Stimulated activated CD8-positive, alpha-beta memory T cell treated with anti-CD3 and anti-CD28 coated beads, Interleukin-15, amount 100 ng/mL, for 4 hours (primary cell): ENCODE results near the gene CADM1.

Experiments
- DNase-seq, 2 donors: peaks; one replicate each; pipeline ENCODE4 v3.0.0-alpha.2; 2020; ENCODE audit warnings: low read depth in 2 of 2

CADM1 gene

DNA sequence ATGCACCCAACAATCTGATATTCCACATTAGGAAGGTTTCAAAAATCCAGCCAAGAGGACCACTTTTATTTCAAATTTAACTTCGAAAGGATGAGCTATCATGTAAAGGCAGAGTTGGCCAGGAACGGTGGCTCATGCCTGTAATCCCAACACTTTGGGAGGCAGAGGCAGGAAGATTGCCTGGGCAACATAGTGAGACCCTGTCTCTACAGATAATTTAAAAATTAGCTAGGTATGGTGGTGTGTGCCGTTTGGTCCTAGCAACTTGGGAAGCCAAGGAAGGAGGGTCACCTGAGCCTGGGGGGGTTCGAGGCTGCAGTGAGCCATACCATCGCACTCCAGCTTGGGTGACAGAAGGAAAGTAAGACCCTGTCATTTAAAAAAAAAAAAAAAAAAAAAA is 96.7 kb downstream of the CADM1 start:
- DNase-seq: no peak

DNA sequence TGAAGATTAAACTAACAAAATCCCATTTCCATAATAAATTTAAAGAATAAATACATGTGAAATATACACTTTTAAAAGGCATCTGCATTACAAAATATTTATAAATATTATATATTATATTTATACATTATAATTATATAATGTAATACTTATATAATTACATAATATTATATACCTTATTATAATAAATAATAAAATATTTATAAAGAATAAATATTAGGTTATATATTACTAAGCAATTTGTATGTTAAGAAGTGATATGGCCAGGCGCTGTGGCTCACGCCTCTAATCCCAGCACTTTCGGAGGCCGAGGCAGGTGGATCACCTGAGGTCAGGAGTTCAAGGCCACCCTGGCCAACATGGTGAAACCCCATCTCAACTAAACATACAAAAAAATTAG is 97.8 kb downstream of the CADM1 start:
- DNase-seq: no peak

DNA sequence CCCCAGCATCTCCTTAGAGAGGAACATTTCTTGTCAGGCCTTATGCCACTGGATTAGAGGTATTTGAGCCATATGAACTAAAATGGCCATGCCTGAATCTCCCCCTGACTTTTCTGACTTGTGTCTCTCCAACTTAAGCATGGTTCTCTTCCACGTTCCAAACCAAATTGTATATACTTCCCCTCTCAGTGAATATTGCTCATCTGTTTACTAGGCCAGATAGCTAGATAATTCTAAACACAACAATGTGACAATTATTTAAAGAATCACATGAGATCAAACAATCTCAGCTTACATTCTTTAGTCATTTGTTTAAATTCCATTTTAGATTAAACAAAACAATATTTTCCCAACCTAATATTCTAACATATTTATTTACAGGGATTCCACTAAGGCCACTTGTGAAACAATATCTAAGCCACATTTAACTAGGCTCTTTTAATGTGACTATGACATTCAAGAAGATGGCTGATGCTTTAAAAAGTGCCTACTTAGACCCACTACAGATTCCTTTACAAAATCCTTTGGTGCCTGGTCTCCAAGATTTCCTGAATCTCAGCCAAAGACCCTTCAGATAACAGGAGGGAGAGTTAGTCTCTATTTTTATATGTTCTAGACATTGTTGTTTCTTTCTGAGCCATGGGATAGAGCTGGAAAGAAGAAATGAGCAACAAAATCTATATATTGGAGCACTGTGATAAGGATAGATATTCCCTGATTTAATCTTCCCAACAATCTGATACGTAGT is 105.7 kb downstream of the CADM1 start:
- DNase-seq: no peak

DNA sequence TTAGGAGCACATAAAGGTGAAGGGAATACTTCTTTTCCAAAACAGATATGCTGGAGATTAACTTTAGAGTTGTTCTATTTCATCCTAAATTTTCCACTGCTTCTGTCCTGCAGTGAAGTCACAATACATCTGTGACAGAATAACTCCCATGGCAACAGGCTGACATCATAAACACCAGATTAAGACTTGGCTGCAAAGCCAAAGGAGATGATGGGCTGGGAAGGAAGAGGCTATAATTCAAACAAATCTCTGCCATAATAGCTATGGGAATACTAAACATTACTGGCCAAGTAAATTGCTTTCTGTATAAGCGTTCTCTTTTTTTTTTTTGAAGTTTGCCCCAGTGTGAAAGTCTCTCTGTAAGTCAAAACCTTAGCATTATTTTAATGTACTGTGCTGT is 107.7 kb downstream of the CADM1 start:
- no peak for DNase-seq

DNA sequence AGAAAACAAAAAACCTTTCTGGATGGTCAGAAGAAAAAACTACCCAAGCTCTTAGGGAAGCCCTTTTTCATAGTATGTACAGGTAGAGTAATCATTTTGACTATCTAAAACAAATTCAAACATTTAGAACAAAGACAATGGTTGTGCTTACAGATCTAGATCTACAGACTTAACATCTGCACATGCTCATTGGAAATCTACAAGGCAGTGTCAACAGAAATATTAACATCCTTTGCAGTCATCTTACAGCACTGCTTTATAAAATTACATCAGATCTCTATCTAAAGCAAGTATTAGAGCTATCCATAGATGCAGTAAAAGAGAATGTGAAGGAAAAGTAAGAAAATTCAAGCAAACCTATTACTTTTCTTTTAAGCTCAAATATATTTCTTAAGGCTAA is 110.3 kb downstream of the CADM1 start:
- no peak for DNase-seq

DNA sequence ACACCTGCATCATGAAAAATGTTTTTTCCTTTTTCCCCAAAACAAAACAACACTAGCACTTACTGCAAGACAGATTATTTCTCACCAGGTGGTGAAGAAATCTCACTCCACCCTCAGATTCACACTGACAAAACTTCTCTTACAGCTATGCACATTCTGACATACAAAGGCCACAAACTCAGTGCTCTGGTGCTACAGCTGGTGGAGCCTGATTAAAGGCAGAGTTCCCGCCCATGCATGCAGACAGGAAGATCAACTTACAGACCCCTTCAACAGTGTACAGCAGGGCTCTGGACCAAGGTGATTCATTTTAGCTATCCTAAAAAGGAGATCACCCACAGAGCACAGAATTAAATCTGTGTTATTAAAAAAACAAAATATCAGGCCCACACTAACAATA is 112.6 kb downstream of the CADM1 start:
- DNase-seq: no peak

DNA sequence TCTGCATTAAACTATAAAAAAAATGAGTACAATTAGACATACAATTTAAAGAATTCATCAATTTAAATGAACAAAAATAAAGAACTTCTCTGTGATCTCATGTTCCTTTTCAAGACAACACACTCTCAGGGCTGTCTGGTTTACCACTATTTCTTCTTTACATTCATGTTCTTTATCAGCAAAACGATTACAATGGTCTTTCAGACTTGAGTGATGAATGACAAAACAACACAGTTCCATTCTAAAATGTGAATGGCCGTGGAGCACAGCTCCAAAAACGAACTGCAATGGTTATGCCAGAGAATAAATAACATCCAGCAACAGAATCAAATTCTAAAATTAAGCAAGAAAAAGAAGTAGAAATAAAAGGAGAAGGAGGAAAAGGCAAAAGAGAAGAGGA is 113.1 kb downstream of the CADM1 start:
- DNase-seq: no peak

DNA sequence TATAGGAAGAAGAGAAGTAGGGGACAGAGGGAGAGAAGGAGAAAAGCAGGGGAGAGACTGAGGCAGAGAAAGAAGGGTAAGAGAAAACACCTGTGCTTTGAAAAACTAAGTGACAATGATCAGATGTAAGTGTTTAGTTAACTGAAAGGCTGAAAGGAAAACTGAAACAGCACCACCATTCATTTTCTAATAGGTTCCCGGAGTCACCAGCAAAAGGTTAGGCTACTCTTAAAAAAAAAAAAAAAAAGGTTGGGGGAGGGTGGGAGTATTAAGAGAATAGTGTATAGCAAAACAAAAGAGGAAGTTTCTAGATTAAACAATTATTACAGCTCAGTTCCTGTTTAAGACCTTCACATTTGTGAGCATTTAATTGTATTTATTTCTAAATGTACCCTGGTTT is 113.8 kb downstream of the CADM1 start:
- no peak for DNase-seq

DNA sequence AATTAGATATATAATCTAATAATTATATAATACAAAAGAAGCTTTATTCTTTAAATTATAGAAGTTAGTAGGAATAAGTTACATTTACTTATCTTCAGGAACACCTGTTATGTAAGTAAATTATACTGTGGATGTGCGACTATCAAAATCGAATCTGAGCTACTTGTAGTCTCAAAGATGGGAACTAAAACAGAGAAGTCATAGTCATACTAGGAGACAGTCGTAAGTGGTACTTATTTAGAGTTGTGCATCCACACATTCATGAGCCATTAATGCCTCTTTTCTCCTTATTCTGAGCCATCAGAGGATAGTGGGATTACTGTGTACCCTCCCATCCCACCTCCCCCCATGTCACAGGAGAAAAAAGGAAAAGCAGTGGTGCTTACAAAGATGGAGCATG is 114.4 kb downstream of the CADM1 start:
- no peak for DNase-seq

DNA sequence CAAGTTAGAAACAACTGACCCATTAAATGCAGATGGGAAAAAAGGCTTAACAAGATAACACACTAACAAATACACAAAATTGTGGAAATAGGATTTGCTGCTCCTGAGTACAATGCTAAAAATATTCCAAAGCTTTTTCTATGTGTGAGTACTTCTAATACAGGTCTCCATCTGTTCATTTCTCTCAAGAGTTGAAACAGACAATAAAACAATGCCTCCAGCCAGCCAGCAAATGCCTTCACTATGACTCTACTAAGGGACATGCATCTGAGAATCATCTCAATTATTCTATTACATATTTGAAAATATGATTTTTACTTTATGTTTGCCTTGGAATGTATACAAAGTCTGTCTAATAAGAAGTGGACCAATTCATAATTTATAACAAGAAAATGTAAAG is 119.0 kb downstream of the CADM1 start:
- no peak for DNase-seq

DNA sequence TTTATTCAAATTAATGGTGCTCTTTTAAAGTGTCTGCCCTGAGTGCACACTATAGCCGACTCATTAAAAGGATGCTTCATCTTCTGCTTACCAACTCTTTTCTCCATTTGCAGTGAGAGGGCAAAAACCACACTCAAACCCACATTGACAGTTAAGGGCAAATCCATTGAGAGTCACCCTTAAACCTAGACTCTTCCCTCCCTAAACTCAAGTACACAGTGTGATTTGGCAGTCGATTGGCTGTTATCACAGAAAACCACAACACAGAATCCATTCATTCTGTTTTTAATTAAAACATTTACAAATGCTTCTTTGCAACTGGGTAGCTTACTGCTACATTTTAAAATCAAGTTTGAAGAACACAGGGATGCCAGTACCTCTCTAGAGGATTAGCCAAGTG is 120.0 kb downstream of the CADM1 start:
- no peak for DNase-seq

DNA sequence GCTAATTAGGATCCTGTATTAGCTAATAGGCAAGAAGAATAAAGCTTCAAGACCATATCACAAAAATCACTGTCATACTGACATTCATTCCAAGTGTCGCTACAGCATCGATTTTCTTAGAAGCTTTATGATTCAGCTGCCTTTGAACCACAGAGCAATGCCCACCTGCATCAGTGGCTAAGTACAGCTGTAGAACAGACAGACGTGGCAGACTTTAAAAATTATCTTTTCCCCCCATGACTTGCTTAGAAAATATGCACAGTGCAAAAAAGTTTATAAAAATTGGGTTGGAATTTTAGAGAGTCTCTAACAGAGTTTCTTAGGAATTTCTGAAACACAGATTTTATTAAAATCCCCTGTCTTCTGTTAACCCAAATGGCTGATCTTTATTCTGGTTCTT is 120.8 kb downstream of the CADM1 start:
- no peak for DNase-seq

DNA sequence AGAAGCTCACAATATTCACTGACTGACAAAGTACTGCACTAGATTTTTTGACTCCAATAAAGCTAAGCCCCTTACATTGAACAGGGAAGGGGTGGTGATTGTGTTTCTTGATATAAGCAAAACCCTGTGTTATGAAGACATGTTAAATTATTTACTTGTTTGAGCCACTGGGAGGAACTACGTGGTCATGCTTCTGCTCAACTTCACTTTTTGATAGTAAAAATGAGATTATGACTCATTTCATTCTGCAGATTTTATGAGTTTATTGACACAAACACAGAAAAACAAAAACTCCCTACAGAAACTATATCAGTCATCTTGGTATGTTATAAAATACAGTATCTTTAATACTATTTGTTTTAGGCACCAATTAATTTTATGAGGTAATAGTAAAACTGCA is 124.7 kb downstream of the CADM1 start:
- no peak for DNase-seq

DNA sequence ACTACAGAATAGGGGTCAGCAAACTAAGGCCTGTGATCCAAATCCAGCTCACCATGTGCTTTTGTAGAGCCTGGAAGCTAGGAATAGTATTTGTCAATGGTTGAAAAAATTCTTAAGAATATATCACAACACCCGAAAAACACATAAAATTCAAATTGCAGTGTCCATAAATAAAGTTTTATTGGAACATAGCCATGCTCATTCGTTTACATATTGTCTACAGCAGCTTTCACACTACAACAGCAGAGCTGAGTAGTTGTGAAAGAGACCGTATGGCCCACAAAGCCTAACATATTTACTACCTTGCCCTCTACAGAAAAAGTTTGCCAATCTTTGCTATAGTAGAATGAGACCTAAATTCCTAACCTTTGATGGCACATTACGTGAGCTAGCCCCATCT is 125.7 kb downstream of the CADM1 start:
- no peak for DNase-seq

DNA sequence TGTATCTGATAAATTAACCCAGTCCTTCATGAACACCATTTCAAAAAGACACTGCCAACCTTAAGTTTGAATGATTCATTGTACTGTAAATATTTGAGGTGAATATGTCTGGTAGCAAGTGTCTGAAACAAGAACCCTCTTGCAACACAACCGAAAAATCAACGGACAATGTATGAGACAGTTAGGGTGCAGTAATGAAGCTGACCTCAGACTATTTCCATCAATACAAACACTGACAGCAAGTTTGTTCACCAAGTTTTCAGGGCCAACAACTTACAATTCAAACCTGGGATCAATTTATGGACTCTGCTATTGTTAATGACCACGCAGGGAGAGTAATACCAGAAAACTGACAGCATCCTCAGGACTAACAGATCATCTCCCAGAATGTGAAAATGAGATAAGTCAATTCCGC is 126.3 kb downstream of the CADM1 start:
- no peak for DNase-seq

DNA sequence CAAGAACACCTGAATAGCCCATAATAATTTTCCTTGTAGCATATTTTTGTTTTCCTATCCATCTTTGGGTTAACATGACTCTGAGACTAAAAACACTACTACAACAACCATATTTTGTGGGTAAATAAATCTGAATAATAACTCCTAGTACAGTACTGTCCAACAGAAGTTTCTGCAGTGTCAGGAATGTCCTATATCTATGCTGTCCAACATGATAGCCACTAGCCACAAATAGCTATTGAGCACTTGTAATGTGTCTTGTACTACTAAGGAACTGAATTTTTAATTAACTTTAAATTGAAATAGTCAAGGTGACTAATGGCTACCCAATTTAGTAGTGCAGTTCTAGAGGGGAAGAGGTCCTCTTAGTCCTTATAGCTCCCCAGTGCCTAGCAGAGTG is 135.6 kb downstream of the CADM1 start:
- DNase-seq: no peak

DNA sequence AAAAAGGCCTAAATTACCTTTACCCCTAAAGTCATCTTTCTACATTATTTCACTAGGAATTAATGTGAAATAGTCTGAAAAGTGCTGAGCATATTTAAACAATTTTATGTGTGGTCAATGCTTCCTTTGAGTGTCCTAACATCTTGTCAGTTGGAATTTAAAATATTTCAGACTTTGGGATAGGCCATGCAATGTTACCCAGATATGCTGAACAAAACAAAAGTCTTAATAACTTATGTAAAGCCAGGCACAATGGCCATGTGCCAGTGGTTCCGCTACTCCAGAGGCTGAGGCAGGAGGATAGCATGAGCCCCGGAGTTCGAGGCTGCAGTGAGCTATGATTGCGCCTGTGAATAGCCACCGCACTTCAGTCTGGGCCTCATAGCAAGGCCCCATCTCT is 137.4 kb downstream of the CADM1 start:
- DNase-seq: no peak

DNA sequence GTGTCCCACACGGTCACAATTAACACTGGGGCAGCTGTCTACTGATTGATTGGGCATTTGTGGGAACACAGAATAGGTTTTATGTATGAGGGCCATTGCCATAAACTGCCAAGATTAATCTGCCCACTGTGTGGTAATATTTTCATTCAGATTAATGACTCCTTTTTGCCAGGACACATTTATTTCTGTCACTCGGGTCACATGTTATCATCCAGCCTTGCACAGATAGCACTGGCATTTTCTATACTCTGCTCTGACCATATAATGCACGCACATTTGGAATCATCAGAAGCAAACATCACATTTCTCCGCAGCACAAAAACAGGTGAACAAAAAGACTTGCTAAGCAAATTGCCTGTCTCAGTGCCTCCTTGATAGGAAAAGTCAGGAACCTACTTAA is 138.3 kb downstream of the CADM1 start:
- DNase-seq: no peak

DNA sequence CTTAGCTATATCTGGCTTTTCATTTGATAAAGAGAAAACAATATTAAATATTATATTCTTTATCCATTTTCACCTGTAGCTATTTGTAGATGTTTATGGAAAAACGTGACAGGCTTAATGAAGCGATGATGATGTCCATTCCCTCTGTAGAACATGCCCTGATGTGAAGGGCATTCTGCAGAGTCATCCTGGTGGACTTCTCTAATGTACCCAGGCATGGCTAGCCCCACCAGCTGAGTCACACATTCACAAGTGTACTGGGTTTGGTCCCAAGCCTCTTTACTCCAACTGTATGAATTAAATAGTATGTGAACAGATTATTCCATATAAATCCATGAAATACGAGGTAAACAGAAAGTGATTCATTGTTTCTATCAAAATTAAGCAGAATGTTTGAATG is 139.3 kb downstream of the CADM1 start:
- no peak for DNase-seq

DNA sequence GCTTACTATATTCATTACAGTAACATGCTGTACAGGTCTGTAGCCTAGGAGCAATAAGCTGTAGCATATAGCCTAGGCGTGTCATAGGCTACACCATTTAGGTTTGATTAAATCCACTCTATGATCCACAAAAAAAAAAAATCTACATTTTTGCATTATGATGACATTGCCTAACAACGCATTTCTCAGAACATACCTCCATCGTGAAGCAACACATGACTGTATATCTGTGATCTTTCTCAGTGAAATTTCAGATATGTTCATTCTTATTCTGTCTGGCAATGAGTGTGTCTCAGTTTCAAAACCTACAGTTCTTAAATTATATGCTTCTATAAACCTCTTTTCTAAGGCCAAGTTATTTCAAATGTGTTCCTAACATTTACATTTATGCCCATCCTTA is 140.3 kb downstream of the CADM1 start:
- DNase-seq: no peak

DNA sequence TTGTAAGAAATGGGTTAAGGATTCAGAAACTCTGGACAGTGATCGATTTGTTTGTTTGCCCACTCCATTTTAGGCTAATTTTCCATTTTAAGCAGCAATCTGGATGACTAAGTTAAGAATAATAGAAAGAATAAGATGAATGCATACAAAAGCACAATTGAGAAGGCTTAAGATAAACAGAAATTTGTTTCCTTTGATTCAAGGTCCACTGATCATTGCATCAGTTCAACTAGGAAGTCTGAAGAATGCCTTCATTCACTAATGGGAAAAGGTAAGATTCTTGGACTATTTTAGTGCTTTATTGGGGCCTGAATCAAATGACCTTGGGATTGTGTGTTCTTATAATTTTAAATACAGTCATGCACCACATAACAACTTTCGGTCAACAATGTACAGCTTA is 140.8 kb downstream of the CADM1 start:
- DNase-seq: no peak

DNA sequence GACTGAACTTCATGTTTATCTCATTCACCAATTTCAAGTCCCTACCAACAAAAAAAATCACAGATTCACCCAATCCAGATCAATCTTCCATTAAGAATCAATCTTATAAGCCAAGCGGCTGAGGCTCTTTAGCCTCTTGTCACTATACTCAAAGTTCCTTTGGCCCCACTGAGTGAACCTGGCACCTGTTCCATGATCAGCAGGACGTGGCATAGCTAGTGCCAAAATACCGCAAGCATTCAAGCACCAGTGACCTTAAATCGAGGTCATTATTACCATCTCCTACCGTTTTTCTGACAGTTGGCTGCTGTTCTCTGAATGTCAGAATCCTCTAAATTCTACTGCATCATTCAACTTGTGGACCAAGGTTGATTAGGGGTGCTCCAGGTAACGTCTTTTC is 141.2 kb downstream of the CADM1 start:
- DNase-seq: no peak

DNA sequence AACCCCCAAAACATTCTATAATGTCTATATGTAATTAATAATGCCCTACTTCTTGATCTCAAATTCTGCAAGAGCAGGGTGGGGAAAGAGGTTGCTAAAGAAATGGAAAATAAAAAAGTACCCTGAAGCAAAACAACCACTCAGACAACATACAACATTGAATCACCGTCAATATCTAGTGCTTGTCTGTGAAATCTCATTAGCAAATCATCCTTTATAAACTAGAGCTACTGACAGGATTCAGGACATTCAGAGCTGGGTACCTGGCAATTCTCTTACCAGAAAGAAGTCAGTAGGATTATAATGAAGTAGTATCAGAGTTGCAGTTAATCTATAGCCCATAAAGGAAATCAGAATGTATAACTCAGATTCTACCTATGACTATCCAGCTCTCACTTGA is 143.2 kb downstream of the CADM1 start:
- no peak for DNase-seq

DNA sequence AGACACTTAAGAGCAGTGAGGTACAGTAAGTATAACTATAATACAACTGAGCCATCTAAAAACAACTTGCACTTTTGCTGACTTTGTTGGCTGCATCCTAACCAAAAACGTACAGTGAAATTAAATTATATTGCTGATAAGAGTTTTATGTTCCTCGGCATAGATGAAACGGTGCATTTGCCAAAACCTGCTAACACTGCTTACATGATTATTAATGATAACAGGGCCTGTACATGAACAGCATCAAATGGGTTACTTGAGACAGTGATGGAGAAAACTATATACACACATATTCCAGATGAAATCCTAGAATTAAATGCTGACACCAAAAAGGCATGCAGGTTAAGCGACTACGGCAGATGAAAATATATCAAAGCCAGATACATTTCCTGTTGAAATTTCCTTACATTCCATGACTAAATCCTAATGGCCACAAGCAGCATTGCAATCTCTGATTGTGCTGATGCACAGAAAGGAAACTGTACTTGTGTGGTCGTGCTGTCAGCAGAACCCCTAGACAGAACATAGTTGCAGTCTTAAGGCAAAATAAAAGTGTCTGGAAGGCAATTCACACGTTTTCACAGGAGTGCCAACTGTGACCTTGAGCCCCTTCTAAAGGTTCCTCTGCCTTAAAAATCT is 143.9 kb downstream of the CADM1 start:
- DNase-seq: no peak
